Brain pericyte (primary cell): ENCODE results near the gene SGK1.

ENCODE experiments used
- DNase-seq: peaks from one replicate; pipeline ENCODE4 v3.0.0-alpha.2; 2012; ENCODE audit warnings: low read depth, low spot score

Gene SGK1

DNA sequence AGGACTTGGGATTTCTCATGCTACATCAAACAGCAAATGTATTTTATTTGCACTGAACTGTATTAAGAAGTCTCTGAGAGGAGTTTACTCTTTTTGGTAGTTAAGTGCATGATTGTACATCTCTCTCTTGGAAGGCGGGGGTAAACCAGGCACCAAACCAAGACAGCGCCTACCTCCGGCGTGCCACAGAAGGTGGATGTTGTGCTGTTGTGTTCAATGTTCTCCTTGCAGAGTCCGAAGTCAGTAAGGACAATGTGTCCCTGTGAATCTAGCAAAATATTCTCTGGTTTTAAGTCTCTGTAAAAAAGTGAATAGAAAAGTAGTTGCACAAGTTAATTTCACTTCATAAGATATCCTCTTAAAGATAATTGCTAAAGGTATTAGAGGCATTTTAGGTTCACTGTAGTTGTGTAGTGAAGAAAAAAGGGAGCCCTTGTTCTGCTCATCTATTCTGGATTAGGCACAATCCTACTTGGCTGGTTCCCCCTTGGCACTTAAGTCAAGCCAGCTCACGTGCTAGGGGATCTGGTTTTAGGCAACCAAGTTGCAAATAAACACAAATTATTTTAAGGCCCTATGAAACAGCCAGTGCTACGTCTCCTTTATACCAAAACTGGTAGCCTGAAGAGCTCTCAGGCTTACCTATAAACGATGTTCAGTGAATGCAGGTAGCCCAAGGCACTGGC lies 145.7 kb downstream of the SGK1 start:
- no peak for DNase-seq

- DNase-seq = no peak
These were observed 146.4 kb downstream of the SGK1 start for GRCh38 chr6:134171517-134171916.

DNA sequence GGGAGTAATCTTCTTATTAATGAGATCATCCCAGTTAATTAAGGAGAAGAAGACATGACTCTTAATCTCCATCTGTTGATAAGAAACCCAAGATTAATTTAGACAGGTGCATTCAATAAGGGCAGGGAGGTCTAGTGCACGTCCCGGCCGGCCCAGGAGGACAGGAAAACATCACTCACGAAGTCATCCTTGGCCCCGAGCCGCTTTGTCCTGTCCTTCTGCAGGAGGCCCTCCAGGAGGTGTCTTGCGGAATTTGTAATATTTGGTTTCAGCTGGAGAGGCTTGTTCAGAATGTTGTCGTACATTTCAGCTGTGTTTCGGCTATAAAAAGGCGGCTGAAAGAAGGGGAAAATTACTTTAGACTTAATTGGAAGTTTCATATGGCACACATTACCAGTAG lies 147.1 kb downstream of the SGK1 start:
- DNase-seq = no peak

DNA sequence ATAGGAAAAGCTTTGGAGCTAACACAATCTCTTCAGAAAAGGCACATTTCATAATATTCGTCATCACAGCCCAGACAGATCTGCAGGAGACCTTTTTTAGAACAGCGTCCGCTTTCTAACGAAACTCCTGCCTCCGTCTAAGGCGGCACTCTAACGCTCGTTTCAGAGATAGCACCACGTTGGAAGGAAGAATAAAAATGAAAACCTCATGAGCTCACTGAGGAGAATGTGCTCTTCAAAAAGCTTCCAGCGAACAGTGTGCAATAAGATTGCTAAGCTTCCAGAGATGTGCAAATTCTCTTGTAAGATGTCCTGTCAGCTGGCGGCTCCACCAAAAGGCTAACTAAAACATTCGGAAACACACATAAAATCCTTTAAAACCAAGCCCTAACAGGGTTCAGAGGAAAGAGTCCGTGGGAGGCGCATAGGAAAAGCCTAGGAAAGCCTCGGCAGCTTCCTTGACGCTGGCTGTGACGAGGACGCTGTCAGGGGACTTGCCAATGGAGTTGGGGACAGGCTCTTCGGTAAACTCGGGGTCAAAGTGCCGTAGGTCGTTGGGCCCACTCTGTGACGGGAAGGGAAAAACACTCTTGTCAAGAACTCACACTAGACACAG lies 147.9 kb downstream of the SGK1 start:
- DNase-seq = no peak

DNA sequence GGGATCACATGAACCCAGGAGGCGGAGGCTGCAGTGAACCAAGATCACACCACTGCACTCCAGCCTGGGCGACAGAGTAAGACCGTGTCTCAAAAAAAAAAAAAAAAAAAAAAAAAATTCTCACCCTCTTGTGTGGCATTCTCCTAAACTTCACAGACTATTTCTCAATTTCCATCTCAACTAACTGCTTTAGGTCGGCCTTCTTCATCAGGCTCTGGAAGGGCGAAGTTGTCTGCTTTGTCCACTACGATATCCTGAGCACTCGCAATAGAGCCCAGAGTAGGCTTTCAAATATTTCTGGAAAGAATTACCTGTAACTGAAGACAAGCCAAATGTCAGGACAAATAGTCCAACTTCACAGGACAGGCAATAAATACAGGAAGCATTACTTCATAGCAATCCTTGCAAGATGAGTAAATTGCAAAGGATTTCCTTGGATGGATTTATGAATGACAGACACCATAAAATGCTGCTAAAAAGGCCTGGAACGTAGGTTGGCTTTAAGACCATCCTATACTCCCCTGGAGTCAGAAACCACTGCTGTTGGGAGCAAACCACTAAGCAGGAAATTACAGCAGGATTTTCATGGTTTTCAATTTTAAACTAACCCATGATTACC lies 149.2 kb downstream of the SGK1 start:
- no peak for DNase-seq

DNA sequence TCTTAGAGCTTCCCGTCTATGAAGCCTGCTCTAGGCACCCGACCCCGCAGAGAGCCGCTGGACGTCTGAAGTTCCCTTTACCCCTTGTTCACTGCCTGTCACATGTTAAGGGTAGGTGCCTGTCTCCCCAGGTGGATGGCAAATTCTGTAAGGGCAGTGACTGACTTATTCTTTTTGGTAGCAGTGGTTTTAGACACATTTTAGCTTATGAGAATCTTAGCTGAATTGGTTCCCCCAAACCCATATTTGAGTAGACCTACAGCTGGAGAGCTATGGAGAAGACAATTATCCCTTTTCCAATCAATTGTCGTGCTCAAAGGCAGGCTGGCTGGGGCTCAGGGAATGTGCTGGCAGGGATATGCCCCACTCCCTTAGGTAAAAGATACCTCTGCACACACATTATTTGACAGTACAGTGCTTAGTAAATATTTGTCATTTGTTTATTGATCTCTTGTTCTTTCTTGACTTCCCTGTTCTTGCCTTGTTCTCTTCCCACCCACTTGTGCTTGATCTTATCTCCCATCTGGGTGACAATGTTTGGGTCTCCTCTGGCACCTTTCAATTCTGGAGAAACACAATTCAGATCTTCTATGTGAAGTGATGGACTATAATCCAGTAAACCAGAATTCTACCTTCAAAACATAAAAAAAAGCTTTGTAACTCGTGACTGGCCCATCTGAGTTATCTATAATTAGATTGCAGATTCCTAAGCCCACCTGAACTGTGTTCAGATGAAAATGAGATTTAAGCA lies 151.2 kb downstream of the SGK1 start:
- no peak for DNase-seq

- DNase-seq = no peak
These were observed 152.2 kb downstream of the SGK1 start for GRCh38 chr6:134165561-134166201.

- no peak for DNase-seq
These were observed 153.6 kb downstream of the SGK1 start for GRCh38 chr6:134164300-134164699.

GRCh38 chr6:134162932-134163331 lies 155.0 kb downstream of the SGK1 start:
- no peak for DNase-seq

- no peak for DNase-seq
These were observed 156.9 kb downstream of the SGK1 start for GRCh38 chr6:134161041-134161440.

DNA sequence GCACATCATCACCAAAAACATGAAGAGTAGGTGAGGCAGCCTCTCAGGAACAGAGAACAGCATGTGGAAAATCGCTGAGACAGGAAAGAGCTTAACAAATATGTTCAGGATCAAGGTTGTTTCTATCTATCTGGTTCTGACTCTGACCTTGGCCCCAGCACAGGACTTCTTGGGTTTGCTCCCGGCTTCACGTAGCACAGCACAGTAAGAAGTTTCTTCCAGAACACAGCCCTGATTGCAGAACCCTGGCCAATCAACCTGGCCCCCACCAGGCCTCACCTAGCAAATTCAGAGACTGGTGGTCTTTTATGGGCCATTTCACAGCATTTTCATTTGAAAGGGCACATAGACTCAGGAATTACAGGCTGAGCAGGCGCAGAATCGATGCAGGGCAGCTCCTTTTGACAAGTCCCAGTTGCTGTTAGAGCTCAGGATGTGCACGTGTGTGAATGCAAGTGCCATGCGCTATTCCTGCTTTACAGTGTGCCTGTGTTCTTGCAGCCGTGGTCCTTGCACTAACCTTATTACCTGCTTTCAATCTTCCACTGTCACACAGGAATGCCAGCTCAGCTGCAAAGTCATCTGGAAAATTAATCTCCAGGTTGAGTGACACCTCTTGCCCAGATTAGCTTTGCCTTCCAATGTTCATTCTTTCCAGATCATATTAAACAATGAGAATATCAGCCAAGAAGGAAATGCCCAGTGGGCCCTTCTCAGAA lies 165.0 kb downstream of the SGK1 start:
- no peak for DNase-seq

DNA sequence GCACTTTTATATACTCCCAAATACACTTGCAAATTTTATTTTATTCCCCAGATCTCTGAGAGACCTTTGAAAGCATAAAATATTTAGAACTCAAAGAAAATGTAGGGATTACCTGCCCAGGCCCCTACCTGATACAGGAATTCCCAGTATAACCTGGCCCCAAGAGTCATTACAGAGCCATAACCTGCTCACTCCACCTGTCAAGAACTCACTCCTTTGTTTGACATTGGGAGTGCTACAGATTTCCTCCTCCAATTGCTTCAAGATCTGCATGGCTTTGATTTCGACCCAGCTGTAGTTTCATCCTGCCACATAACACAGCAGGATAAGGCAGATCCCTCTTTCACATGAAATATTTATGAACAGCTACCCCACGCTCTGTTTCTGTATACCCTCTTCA lies 169.3 kb downstream of the SGK1 start:
- DNase-seq = no peak

DNA sequence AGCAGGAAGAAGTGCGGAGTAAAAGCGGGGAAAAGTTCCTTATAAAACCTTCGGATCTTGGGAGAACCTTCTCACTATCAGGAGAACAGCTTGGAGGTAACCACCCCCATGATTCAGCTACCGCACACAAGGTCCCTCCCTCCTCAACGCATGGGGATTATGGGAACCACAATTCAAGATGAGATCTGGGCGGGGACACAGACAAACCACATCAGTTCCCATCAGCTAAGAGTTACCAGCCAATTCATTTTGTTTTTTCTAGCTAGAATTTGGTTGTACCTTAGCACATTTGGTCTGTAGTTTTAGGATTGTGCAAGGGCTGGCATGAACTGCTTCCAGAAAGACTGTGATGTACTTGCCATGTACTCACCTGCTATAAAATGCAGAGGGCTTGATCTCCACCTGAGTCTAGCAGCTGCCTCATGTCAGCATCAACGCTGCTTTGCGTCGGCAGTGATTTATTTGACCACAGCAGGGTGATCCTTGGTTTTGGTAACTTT lies 170.8 kb downstream of the SGK1 start:
- DNase-seq = no peak

DNA sequence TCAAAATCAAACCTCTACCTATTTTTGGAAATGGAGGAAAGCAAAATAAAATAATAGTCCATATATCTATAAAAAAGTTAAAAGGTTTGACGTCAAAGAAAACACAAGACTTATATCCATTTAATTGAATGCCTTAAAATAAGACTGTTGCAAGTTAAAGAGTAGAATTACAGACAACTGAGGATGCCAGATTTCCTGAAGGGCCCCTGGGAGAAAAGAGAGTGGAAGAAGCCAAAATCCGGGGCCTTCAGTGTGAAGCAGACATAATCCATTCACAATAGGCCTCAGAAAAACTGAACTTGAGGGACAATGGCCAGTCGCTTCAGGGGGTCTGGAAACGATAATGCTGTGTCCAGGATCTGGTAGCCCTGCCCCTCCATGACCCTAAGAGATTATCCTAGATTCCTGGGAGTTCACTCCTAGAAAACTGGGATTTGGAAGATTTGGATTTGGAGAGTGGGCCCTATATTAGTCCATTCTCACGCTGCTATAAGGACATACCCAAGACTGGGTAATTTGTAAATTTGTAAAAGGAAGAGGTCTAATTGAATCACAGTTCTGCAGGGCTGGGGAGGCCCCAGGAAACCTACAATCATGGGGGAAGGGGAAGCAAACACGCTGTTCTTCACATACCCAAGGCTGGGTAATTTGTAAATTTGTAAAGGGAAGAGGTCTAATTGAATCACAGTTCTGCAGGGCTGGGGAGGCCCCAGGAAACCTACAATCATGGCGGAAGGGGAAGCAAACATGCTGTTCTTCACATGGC lies 171.5 kb downstream of the SGK1 start:
- no peak for DNase-seq

- no peak for DNase-seq
These were observed 172.1 kb downstream of the SGK1 start for GRCh38 chr6:134145786-134146185.

- no peak for DNase-seq
These were observed 179.5 kb downstream of the SGK1 start for GRCh38 chr6:134138226-134138975.

DNA sequence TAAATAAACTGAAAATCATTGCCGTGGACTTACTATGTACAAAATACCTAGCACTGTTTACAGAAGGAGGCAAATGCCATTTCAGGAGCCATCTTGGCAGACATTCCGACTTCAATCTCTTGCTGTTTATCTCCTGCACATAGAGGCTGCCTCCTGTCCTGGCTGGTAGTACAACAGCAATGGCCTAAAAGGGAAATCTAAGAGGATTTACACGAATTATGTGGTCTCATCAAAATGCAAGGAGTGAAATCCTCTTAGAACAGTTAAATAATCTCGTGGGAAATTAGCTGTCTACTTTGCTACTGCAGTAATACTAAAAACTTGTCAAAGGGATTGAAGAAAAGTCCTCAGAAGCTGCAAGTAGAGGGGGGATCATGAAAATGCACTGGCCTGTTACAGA lies 183.3 kb downstream of the SGK1 start:
- DNase-seq = no peak

- DNase-seq = no peak
These were observed 185.3 kb downstream of the SGK1 start for GRCh38 chr6:134132494-134133141.

GRCh38 chr6:134131530-134132139 lies 186.3 kb downstream of the SGK1 start:
- DNase-seq = no peak
